Common myeloid progenitor, CD34-positive (primary cell): ENCODE data around the gene BCR.

Experiments used
- CTCF ChIA-PET: fragments of 350-600 bp; sonication (Branson Sonifier 250); formaldehyde crosslinking; loops from one replicate; lab custom pipeline; 2021; ENCODE audit warnings: antibody characterized with exemption; lab: Charles Lee
- POLR2A ChIA-PET: fragments of 350-600 bp; sonication (Branson Sonifier 250); formaldehyde crosslinking; loops from one replicate; lab custom pipeline; 2021; ENCODE audit warnings: antibody characterized with exemption; lab: Charles Lee
- DNase-seq, 3 donors: peaks; one replicate each; pipeline versions ENCODE4 v3.0.0 to v3.0.0-alpha.2; 2013
- H3K27ac ChIP-seq, 2 experiments: 1 replicate in 1 of 2; 2 replicates in 1 of 2; pipeline ENCODE4 v1.7.0; 2013; ENCODE audit warnings: inconsistent platforms in 2 of 2, low read length in 2 of 2, mild to moderate bottlenecking in 2 of 2, low read depth in 1 of 2, moderate library complexity in 1 of 2; ENCODE audit not compliant: severe bottlenecking in 2 of 2, insufficient read depth in 1 of 2, poor library complexity in 1 of 2
- H3K27me3 ChIP-seq, 5 experiments: replicated peaks in 2 of 5; 1 replicate in 3 of 5; 2 replicates in 2 of 5; pipeline versions ENCODE4 v1.6.1 to v1.7.0; 2013; ENCODE audit warnings: low read length in 4 of 5, mild to moderate bottlenecking in 2 of 5, moderate library complexity in 2 of 5, inconsistent platforms in 1 of 5; ENCODE audit not compliant: insufficient read depth in 5 of 5, control insufficient read depth in 4 of 5
- H3K36me3 ChIP-seq, 4 experiments: 1 replicate in 2 of 4; 2 replicates in 2 of 4; pipeline versions ENCODE4 v1.6.1 to v1.7.0; 2013; ENCODE audit warnings: low read length in 3 of 4, control low read depth in 1 of 4, mild to moderate bottlenecking in 1 of 4; ENCODE audit not compliant: control insufficient read depth in 4 of 4, insufficient read depth in 4 of 4
- H3K4me1 ChIP-seq, 4 experiments: 1 replicate in 3 of 4; 2 replicates in 1 of 4; pipeline versions ENCODE4 v1.6.1 to v1.7.1; 2013; ENCODE audit warnings: low read length in 3 of 4, mild to moderate bottlenecking in 3 of 4, control low read depth in 1 of 4, inconsistent platforms in 1 of 4, moderate library complexity in 1 of 4; ENCODE audit not compliant: control insufficient read depth in 4 of 4, insufficient read depth in 4 of 4; ENCODE audit errors: control extremely low read depth in 1 of 4
- H3K4me3 ChIP-seq, 7 experiments: 1 replicate in 4 of 7; 2 replicates in 3 of 7; pipeline versions ENCODE4 v1.5.1 to v1.7.0; 2013; ENCODE audit warnings: mild to moderate bottlenecking in 7 of 7, low read length in 6 of 7, moderate library complexity in 6 of 7, inconsistent platforms in 2 of 7, low read depth in 2 of 7, control low read depth in 1 of 7; ENCODE audit not compliant: insufficient read depth in 4 of 7, control insufficient read depth in 1 of 7; ENCODE audit errors: extremely low read depth in 1 of 7
- H3K9me3 ChIP-seq, 5 experiments: 1 replicate in 4 of 5; 2 replicates in 1 of 5; pipeline versions ENCODE4 v1.6.1 to v1.7.1; 2013; ENCODE audit warnings: low read length in 4 of 5, mild to moderate bottlenecking in 2 of 5, inconsistent platforms in 1 of 5, low read depth in 1 of 5, moderate library complexity in 1 of 5; ENCODE audit not compliant: control insufficient read depth in 4 of 5, insufficient read depth in 2 of 5; ENCODE audit errors: control extremely low read depth in 1 of 5
- WGBS: methylation state at CpG from one replicate; pipeline ENCODE4 v1.1.5; 2013; ENCODE audit not compliant: insufficient coverage; 5-methylcytosine and 5-hydroxymethylcytosine counted together

BCR gene

DNA sequence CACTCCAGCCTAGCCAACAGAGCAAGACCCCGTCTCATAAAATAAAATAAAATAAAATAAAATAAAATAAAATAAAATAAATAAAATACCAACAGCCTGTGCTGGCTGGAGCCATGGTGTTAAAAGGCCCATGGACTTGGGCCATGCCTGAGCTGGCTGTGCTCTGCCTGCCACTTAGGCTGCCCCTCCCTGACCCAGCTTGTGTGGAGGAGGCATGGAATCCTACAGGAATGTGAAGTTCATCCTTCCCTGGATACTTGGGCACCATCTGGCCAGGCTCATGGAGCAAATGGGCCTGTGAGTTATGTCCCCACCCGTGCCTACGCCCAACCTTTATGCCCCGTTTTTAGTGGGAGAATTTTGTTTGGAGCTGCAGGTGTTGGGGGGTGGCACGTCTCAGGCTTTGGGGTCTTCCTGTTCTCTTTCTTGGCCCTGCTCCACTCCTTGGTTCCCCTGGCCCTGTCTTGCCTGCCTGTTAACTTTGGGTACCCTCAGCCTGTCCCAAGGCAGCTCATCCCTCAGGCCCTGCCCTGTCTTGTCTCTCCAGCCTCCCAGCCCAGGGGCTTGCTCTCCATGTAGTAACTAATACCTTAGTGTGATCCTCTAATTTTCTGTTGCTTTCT, 51.3 kb downstream of the BCR start:
- 100% methylated on average over 2 of the region's 5 CpGs for WGBS
- Histone ChIP-seq H3K27ac (peak overlapping the region in 1 of 2 experiments; percentile 74), H3K9me3 (peaks cover 0 to 16% (median 3%) of the 10 kb centered on the region in 5 experiments), H3K4me3 (no peak overlapping the region), H3K27me3 (no peaks in the 10 kb centered on the region), H3K4me1 (peaks cover 8 to 57% (median 45%) of the 10 kb centered on the region in 4 experiments), H3K36me3 (peaks cover 15 to 33% (median 26%) of the 10 kb centered on the region in 4 experiments)
- no peak for DNase-seq
- POLR2A ChIA-PET, result interaction anchor here (0.6 kb wide), 1 partner anchor 24 kb away, joined by 3 read pairs; no protein-coding TSS in a partner anchor
- CTCF ChIA-PET, result interaction anchor here (1.3 to 4.3 kb wide), 5 partner anchors 11 to 52 kb away, joined by 4 to 16 read pairs (median 5); no protein-coding TSS in a partner anchor

GRCh38 chr22:23232094-23232905, 52.0 kb downstream of the BCR start:
- Histone ChIP-seq H3K4me3 (peak overlapping the region in 2 of 7 experiments; percentile 14 to 26), H3K27me3 (no peaks in the 10 kb centered on the region), H3K4me1 (peaks cover 2 to 55% (median 39%) of the 10 kb centered on the region in 4 experiments), H3K9me3 (peaks cover 0 to 16% (median 3%) of the 10 kb centered on the region in 5 experiments), H3K27ac (peak overlapping the region in 1 of 2 experiments; percentile 74), H3K36me3 (peaks cover 15 to 36% (median 30%) of the 10 kb centered on the region in 4 experiments)
- 98% methylated on average over 9 of the region's 9 CpGs for WGBS
- ChIA-PET CTCF (interaction anchor here (1.1 to 4.3 kb wide), 8 partner anchors 8 to 53 kb away, joined by 4 to 16 read pairs (median 5); no protein-coding TSS in a partner anchor), POLR2A (interaction anchor here (0.6 kb wide), 1 partner anchor 24 kb away, joined by 3 read pairs; no protein-coding TSS in a partner anchor)
- no peak for DNase-seq

DNA sequence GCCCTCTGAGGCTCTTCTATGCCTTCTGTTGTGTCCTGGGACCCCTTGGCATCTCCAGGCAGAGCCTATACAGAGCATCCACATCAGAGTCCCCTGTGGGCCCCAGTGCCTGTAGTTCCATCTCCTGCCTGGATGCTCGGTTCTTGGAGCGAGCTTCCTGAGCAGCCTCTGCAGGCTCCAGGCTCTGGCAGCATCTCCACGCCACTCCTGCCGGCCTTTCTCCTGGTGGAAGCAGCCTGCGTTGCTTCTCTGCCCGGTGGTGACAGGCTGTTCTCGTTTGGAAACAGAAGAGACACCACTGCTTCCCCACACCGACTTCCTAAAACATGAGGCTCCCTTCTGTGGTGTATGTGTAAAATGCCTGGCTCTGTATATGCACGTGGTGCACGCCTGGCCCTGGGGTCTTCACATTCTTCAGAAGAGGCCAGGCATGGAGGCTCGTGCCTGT, 52.8 kb downstream of the BCR start:
- peak in 2 of 3 donors; percentile 40 to 55 for DNase-seq
- 8% methylated on average over 5 of the region's 11 CpGs for WGBS
- H3K36me3 ChIP-seq, result peaks cover 10 to 31% (median 25%) of the 10 kb centered on the region in 4 experiments
- CTCF ChIA-PET, result interaction anchor here (0.8 to 1.7 kb wide), 5 partner anchors 9 to 49 kb away, joined by 3 to 5 read pairs (median 4); no protein-coding TSS in a partner anchor
- peak overlapping the region in 1 of 2 experiments; percentile 55 for H3K27ac ChIP-seq
- no peaks in the 10 kb centered on the region for H3K27me3 ChIP-seq
- H3K4me1 ChIP-seq, result peaks cover 2 to 56% (median 40%) of the 10 kb centered on the region in 4 experiments
- POLR2A ChIA-PET, result no interaction called here
- peaks cover 0 to 14% (median 3%) of the 10 kb centered on the region in 5 experiments for H3K9me3 ChIP-seq
- peak overlapping the region in 3 of 7 experiments; percentile 7 to 26 (median 26) for H3K4me3 ChIP-seq

DNA sequence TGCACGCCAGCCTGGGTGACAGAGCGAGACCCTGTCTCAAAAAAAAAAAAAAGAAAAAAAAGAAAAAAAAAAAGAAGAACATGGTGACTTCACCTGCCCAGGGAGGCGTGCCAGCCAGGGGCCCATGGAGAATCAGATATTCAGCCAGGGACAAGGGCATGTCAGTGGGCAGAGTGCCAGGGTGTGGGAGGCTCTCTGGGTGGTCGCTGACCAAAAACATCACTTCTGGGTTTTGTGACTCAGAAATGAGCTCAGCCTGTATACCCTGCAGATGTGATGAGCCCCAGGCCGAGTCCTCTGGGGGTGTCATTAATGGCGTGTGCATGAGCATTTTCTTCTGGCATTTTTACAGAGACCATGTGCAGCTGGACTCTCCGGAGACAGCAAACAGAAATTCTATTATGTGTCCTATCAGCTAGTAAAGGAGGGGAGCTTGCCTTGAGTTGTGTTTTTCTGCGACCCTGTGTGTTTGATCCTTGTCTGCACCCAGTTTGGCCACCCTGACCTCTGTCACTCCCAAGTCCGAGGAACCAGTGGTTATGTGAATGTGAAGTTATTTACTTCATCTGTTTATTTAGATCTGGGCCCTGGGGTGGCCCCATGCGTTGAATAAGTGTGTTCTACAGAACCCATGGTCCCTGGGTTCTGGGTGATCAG, 53.6 kb downstream of the BCR start:
- H3K27ac ChIP-seq, result peak overlapping the region; percentile 7 to 55
- H3K9me3 ChIP-seq, result peaks cover 0 to 7% (median 0%) of the 10 kb centered on the region in 5 experiments
- ChIA-PET CTCF (interaction anchor here (0.7 to 1.7 kb wide), 4 partner anchors 9 to 48 kb away, joined by 3 to 5 read pairs (median 4); no protein-coding TSS in a partner anchor), POLR2A (interaction anchor here (0.9 kb wide), 1 partner anchor 17 kb away, joined by 3 read pairs; no protein-coding TSS in a partner anchor)
- peaks cover 2 to 61% (median 40%) of the 10 kb centered on the region in 4 experiments for H3K4me1 ChIP-seq
- peak in 2 of 3 donors; percentile 64 to 72 for DNase-seq
- 90% methylated on average over 8 of the region's 10 CpGs for WGBS
- no peaks in the 10 kb centered on the region for H3K27me3 ChIP-seq
- peaks cover 6 to 34% (median 24%) of the 10 kb centered on the region in 4 experiments for H3K36me3 ChIP-seq
- no peak overlapping the region for H3K4me3 ChIP-seq

DNA sequence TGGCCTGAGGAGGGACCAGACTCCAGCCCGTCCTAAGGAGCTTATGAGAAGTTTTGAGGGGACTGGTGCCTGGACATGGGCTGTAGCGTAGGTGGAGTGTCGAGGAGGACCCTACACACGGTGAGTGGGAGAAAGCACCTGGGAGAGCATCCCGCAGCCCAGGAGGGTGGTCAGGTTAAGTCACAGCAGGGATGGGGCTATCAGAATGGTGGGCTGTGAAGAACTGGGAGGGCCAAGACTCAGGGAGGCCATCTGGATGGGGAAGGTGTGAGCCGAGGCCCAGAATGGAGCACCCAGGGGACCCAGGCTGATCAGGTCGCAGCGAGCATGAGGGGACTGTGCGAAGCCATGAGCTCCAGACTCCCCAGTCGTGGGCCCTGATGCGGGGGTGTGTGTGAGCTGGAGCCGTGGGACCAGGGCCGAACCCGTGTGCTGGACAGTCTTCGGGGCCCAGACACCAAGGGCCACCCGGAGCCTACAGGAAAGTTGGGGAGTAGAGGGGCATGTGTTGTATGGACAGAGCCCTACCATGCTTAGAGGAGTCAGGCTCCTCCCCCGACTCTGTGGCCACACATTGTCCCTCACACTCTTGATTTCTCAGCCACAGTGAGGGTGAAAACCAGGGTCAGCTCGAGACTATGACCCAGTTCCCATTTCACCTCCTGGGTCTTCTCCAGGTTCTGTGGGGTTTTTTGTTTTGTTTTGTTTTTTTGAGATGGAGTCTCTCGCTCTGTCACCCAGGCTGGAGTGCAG, 54.3 kb downstream of the BCR start:
- Histone ChIP-seq H3K4me1 (peaks cover 2 to 68% (median 40%) of the 10 kb centered on the region in 4 experiments), H3K9me3 (peaks cover 0 to 1% (median 0%) of the 10 kb centered on the region in 5 experiments), H3K27ac (peak overlapping the region in 1 of 2 experiments; percentile 7), H3K27me3 (no peaks in the 10 kb centered on the region), H3K36me3 (peaks cover 3 to 38% (median 24%) of the 10 kb centered on the region in 4 experiments), H3K4me3 (no peak overlapping the region)
- POLR2A ChIA-PET, result interaction anchor here (0.9 kb wide), 1 partner anchor 18 kb away, joined by 3 read pairs; no protein-coding TSS in a partner anchor
- CTCF ChIA-PET, result interaction anchor here (0.7 to 1.7 kb wide), 4 partner anchors 9 to 19 kb away, joined by 4 to 5 read pairs (median 4); no protein-coding TSS in a partner anchor
- 100% methylated on average over 17 of the region's 19 CpGs for WGBS
- DNase-seq, result no peak
